GM18951 (cell line): ENCODE measurements around the gene CEACAM4.

Experiments used
- POLR2A ChIP-seq: IDR thresholded peaks from 4 replicates; pipeline ENCODE4 v1.6.1; 2011; ENCODE audit warnings: mild to moderate bottlenecking; ENCODE audit not compliant: insufficient read length, insufficient read depth; ENCODE audit errors: extremely low read depth
- in situ Hi-C: fragments of 300-500 bp; cut with MboI; formaldehyde crosslinking; loops from one replicate; pipeline ENCODE4 v1.12.0; 2022; ENCODE audit warnings: low sequenced_read_pairs, mixed read lengths, inconsistent platforms; ENCODE audit not compliant: unreplicated experiment

Gene CEACAM4

DNA sequence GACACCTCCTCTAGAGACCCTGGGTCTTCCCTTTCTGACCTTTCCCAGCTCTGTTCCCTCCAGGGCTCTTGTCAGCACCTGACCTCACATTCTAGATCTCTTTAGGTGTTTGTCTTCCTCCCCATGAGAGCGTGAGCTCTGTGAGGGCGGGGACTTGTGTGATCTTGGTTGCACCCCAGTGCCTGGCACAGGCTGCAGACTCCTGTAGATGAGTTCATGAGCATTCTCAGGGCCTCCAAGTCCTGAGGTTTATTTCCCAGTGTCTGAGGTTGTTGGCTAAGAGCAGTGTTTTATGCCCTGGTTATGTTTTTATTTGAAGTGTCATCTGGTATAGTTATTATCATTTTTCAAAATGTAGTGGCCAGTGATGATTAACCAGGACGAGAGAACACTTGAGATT is 596 bp downstream of the CEACAM4 start:
- in situ Hi-C loops: no loop called here

DNA sequence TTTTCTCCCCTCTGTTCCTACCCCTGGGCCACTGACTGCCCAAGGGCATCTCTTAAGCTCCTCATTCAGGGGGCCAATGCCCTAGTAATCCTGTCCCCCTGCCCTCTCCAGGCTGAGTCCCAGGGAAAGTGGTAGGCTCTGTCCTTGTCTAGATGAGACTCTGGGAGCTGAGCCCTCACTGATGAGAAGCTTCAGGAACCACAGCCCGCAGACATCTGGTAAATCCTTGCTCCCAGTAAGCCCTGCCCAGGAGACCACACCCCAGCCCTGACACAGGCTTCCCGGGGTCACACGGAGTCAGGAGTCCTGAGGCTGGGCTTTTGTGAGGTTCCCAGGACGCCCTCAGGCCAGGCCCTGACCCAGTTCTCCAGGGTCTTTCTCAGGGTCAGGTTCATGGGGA is 1.9 kb downstream of the CEACAM4 start:
- TF ChIP-seq POLR2A: no peak

More for the DNA sequence above, 596 bp downstream of the CEACAM4 start:
- no peak for TF ChIP-seq POLR2A

DNA sequence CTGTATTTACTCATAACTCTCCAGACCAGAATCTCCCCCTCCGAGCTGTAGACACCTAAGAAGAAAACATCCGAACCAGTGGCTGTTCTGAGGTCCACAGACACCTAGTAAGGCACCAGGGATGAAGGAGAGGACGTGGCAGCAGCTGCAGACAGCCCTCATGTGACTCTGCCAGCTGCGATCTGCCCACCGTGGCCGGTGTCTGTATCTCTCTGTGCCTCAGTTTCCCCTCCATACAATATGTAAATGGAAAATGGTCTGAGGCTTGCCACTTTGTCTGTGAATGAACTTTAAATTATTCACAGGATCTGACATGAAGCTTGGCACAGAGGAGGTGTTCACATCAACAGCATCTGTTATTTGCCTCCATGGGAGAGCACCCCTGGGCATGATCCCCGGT is 2.4 kb downstream of the CEACAM4 start:
- TF ChIP-seq POLR2A: no peak
- in situ Hi-C loops: no loop called here

More for the DNA sequence above, 1.9 kb downstream of the CEACAM4 start:
- in situ Hi-C loops: no loop called here

DNA sequence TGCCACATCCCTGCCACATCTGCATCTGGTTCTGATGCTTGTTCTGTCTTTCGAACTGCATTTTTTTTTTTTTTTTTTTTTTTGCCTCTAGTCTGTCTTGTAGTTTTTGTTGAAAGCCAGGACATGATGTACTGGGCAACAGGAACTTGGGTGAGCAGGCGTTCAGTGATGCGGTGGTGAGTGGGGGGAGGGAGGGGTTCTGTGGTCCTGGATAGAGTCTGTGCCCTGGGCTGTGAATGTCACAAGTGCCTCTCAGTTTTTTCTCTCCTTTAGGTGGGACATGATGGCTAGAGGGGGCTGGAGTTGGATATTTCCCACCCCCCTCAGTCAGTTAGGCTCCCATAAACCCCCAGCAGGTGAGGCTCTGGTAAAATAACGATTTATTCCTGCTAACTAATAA is 3.5 kb downstream of the CEACAM4 start:
- TF ChIP-seq POLR2A: no peak
- in situ Hi-C loops: no loop called here

DNA sequence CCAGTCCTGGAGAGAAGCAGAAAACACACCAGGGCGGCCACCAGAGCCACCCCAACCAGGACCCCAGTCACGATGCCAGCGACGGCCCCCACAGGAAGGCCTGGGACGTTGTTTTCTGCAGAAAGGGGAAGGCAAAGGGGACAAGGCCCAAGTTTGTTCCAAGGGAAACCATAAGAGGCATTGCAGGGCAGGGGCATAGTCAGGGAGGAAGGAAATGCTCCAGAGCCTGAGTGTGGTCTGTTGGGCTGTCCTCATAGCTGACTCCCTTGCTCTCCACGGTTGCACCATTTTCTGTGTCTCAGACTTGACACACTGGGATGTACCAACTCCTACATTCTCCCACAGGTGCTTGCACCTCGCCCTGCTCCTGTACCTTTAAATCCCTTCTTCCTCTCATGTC is 5.2 kb downstream of the CEACAM4 start:
- in situ Hi-C loops: no loop called here
- no peak for TF ChIP-seq POLR2A

DNA sequence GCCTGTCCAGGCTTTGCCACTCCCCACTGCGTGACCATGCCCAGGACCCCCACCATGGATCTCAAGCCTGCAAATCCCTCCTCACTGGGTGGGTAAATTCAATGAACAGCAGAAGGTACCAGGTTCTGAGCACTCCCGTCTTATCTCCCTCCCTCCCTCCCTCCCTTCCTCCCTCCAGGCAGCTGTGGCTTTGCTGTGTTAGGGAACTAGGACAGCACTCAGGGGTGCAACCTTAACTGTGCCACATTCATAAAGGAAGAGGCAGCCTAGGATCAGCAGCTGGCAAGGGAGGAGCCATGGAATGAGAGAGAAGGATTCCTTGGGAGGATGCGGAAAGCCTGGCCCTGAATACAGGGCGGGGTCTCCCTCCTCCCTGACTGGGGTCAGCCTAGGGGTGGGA is 5.6 kb downstream of the CEACAM4 start:
- in situ Hi-C loops: no loop called here
- TF ChIP-seq POLR2A: no peak

DNA sequence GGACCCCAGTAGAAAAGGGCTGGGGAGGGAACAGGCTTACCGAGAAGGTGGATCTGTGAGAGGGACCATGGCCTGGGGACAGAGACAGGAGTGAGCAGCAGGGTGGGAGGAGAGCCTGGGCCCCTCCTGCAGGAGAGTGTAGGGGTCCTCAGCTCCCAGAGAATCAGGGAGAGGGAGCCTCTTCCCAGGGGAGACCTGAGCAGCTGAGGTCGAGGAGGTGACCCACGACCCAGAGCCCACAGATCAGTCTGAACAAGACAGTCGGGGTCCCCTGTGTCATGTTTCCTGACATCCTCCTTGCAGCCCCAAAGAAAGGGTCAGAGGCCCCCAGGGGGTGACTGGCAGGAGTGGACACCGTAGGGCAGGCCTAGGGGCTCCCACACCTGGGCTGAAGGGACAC is 6.7 kb downstream of the CEACAM4 start:
- in situ Hi-C loops: no loop called here
- no peak for TF ChIP-seq POLR2A

DNA sequence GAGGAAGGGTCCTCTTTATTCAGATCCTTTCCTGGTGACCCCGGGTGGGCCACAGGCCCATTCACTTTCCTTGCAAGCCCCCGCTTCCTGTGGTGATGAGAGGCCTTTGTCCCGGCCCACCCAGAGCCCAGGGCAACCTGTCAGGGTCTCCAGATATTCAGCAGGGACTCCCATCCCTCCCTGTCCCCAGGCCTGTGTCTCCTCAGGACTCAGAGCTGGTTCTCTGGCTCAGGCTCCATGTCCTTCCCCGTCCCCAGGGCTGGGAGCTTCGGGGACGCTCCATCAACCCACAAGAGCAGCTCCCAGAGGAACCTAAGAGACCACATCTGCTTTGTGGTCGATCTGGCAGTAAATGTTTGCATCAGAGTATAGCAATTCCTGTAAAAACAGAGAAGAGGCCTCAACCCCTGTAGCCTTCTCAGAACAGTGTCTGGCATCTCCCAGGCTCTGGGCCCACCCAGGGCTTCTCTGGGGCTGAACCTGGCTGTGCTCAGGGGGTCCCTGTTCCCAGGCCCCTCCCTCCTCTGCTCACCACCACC is 7.8 kb downstream of the CEACAM4 start:
- TF ChIP-seq POLR2A: no peak
- in situ Hi-C loops: no loop called here

DNA sequence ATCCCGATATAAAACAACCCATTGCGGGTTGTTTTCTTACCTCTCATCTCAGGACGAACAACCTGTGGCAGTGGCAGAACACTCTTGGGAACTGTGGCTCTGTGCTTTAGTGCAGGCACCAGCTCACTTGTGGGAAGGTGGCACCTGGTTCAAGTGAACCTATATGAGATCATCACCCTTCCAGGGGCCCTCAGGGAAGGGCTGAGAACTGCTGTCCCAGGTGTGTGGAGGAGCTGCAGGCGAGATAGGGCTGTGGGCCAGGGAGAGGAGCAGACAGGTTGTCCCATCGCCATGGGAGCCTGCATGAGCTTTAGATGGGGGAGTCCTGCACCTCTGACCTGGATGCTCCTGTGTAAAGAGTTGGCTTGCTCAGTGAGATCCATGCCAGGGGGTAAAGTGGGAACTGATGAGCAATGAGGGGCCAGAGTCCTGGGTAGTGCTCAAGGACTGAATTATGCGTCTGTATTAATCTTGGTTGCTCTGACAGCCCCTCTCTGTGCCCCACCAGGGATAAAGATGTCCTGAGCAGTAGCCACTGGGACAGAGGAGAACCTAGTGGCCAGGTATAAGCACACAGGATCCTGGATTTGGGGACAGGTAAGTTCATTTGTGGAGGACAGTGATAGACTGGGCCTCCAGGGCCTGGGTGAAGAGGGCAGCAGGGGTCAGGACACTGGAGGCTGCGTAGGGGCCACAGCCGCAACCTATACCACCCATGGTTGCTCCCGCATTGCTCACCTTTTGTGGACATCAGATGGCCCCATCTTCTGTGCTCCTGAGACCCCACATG is 8.7 kb downstream of the CEACAM4 start:
- no peak for TF ChIP-seq POLR2A
- in situ Hi-C loops: no loop called here

DNA sequence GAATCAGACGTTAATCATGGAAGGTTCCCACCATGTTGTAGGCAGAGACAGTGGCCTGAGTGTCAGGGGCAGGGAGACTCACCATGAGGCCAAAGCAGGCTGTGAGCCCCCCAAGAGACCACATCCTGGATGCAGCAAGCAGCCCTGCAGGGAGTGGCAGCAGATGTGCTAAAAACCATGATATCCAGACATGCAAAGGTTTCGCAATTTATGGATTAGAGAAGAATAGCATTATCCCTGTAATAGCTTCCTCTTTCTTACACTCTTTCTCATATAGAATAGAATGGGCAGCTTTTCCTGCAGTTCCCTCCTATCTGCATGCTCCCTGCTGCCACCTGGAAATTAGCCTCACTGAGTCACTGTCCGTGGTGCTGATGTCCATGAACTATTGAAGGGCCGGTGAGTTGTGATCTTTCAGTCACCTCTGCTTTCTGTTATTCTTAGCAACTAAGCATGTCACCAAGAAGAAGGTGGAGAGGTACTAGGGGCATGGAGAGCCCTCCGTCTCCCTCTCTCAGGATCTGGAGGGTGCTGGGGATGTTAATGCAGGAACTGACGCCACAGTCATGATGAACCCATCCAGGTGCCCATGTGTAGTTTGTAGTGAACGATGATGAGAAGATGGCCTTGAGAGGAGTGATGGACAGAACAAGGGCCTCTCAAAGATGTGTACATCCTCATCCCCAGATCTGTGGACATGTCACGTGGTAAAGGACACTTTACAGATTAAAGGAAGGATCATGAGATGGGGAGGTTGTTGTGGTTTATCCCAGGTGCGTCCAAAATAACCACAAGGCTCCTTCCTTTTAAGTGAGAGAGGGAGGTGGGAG is 9.9 kb downstream of the CEACAM4 start:
- no peak for TF ChIP-seq POLR2A
- in situ Hi-C loops: no loop called here

DNA sequence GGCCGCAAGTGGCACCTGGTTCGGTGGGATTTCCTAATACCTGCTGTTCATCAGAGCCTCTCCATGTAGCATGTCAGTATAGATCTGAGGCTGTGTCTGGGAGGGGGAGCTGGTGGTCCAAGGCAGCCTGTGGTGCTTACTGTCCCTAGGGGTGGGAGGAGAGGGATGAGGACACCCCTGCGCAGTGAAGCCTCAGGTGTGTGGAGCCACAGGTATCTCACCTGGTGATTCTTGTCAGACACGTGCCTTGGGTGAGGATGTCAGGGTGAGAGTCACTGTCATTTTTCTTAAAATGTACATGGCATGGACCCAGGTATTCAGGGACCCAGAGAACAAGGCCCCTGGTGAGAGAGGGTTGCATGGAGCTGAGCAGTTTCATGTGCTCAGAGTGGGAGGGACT is 11.7 kb downstream of the CEACAM4 start:
- in situ Hi-C loops: no loop called here
- TF ChIP-seq POLR2A: no peak

DNA sequence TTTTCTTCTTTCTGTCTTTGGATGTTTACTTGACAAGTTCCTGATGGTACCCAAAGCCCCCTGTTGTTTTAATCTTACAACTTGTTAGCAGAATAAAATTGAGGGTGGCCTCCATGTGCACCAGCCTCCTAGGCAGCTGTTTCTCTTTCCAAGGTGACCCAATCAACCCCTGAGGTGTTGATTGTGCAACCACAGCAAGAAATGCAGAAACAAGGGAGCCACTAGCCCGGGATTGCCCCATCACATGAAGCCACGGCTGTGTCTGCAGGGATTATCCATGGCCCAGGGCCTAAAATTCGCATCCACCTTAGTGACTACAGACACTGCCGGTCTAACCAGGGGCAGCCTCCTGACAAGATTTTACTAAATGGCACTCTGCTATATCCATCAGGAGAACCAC is 14.4 kb downstream of the CEACAM4 start:
- in situ Hi-C loops: no loop called here
- no peak for TF ChIP-seq POLR2A

DNA sequence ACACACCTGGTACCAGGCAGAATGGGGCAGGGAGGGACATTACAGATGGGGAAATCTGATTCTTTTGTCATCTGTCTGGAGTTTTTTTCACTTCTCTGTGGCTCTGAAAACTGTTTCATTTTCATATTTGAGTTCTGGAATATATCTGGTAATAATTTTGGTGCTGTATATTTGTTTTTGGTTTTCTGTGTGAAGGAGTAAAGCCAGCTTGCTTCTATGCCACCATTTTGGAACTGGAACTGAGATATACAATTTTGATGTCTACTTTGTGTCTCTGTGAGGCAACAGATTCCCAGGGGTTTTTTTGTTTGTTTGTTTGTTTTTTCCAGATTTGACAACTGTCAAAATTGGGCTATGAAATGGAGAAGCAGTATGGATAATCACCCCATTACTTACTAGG is 16.1 kb downstream of the CEACAM4 start:
- in situ Hi-C loops: no loop called here
- TF ChIP-seq POLR2A: no peak

DNA sequence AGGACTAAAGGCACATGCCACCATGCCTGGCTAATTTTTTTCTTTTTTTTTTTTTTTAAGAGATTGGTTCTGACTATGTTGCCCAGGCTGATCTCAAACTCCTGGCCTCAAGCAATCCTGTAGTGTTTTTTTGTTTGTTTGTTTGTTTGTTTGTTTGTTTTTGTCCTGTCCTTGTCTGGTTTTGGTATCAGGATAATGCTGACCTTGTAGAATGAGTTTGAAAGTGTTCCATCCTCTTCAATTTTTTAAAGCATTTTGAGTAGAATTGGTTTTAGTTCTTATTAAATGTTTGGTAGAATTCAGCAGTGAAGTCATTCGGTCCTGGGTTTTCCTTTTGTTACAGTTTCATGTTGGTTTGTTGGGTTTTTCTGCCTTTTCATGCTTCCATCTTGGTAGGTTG is 19.2 kb downstream of the CEACAM4 start:
- no peak for TF ChIP-seq POLR2A
- in situ Hi-C loops: no loop called here
